Activated T-helper 1 cell treated with anti-CD3 and anti-CD28 coated beads, Interleukin-2, amount 50 U/mL, for 16 hours (primary cell): Measurements from ENCODE around the gene ATG7.
"Not testable (repeated sequence)": the region's sequence is repeated elsewhere in the genome, so short reads cannot be mapped to it uniquely, and the experiment has no call there.

Source experiments
- DNase-seq, 2 donors: peaks; one replicate each; pipeline ENCODE4 v3.0.0-alpha.2; 2020; ENCODE audit warnings: low read depth in 1 of 2, low spot score in 1 of 2

ATG7 gene

GRCh38 chr3:11250902-11251806, 21.0 kb upstream of the ATG7 start:
- no peak for DNase-seq

GRCh38 chr3:11251807-11252176, 20.4 kb upstream of the ATG7 start:
- DNase-seq = no peak

- DNase-seq = no peak
Observed at GRCh38 chr3:11254876-11255275, 17.3 kb upstream of the ATG7 start.

- DNase-seq = not testable (repeated sequence)
Observed at GRCh38 chr3:11255537-11255936, 16.7 kb upstream of the ATG7 start.

GRCh38 chr3:11258958-11259357, 13.2 kb upstream of the ATG7 start:
- no peak for DNase-seq

- DNase-seq = no peak
Observed at GRCh38 chr3:11260460-11260859, 11.7 kb upstream of the ATG7 start.

- no peak for DNase-seq
Observed at GRCh38 chr3:11269007-11269406, 3.2 kb upstream of the ATG7 start.

- DNase-seq = no peak
Observed at GRCh38 chr3:11272906-11273574, 843 bp downstream of the ATG7 start.

- no peak for DNase-seq
Observed at GRCh38 chr3:11273891-11274291, 1.7 kb downstream of the ATG7 start.

- no peak for DNase-seq
Observed at GRCh38 chr3:11274566-11275142, 2.5 kb downstream of the ATG7 start.

- no peak for DNase-seq
Observed at GRCh38 chr3:11275926-11276325, 3.7 kb downstream of the ATG7 start.

GRCh38 chr3:11276901-11277300, 4.7 kb downstream of the ATG7 start:
- no peak for DNase-seq

- no peak for DNase-seq
Observed at GRCh38 chr3:11282250-11283138, 10.3 kb downstream of the ATG7 start.

GRCh38 chr3:11283139-11283475, 10.9 kb downstream of the ATG7 start:
- DNase-seq = no peak

GRCh38 chr3:11284011-11284410, 11.8 kb downstream of the ATG7 start:
- DNase-seq = no peak

- no peak for DNase-seq
Observed at GRCh38 chr3:11285471-11285870, 13.3 kb downstream of the ATG7 start.

GRCh38 chr3:11287404-11287803, 15.2 kb downstream of the ATG7 start:
- DNase-seq = no peak

- DNase-seq = no peak
Observed at GRCh38 chr3:11288021-11288491, 15.9 kb downstream of the ATG7 start.

GRCh38 chr3:11288786-11289637, 16.8 kb downstream of the ATG7 start:
- no peak for DNase-seq

- no peak for DNase-seq
Observed at GRCh38 chr3:11289864-11290263, 17.7 kb downstream of the ATG7 start.
